GM21576 (cell line): ENCODE results near the gene C11orf98.
"Not testable (repeated sequence)": the region's sequence is repeated elsewhere in the genome, so short reads cannot be mapped to it uniquely, and the experiment has no call there.

Source experiments
- ATAC-seq: cut with Tn5 transposase; IDR thresholded peaks from one replicate; pipeline ENCODE4 v1.9.1; 2021; ENCODE audit warnings: mild to moderate bottlenecking, moderate library complexity; ENCODE audit not compliant: unreplicated experiment

The C11orf98 gene

GRCh38 chr11:62687508-62688396, 22.7 kb upstream of the C11orf98 start:
- ATAC-seq = no peak

DNA sequence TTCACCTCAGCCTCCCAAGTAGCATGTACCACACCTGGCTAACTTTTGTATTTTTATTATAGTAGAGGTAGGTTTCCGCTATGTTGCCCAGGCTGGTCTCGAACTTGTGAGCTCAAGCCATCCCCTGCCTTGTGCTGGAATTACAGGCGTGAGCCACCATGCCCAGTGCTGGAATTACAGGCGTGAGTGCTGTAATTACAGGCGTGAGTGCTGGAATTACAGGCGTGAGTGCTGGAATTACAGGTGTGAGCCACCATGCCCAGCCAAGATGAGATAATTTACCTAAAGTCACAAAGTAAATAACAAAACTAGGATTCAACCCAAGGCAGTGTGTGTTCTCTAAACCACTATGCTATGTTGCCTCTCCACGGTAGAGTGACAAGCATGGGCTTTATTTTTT, 17.5 kb upstream of the C11orf98 start:
- ATAC-seq = no peak

GRCh38 chr11:62680825-62681240, 15.8 kb upstream of the C11orf98 start:
- ATAC-seq = no peak

DNA sequence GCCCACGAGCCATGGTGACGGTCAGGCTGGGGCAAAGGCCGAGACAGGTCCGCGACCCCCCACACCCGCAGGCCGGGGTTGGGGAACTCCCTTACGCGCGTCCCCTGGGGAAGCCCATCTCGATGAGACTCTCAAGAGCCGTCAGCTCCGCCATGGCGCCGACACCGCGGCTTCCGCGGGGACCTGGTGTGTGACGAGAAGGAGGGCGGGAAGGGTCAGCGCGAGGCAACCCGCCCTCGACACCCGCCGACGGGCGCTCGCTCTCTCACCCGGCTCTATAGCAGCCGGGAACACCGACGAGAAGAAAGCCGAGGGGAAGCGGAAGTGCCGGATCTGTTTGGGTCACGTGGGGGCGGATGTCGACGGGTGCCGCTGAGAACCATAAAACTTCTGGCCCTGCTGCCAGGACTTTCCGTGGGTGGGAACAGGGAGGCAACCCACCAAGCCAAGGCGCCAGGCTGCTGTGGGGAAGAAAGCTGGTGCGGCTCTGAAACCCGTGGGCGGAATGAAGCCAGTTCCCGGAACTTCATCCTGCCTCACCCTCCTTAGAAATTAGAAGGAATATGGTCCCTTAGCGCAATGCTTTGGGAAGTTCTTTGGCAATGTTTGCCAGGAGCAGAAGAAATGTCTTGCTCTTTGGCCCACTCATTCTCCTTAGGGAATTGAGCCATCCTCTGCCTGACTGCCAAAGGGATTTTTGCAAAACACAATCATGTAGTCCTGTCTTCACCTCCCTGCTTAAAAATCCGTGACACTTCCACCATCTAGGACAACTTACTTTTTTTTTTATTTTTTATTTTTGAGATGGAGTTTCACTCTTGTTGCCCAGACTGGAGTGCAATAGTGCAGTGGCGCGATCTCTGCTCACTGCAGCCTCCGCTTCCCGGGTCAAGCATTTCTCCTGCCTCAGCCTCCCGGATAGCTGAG, 14.0 kb upstream of the C11orf98 start, which contains the start of gene UBXN1:
Gene UBXN1 (minus strand): TSS at position 304 of the 927 bp plus-strand sequence. CDS start 150 bp downstream, at position 154.
- peak; percentile 64 for ATAC-seq

DNA sequence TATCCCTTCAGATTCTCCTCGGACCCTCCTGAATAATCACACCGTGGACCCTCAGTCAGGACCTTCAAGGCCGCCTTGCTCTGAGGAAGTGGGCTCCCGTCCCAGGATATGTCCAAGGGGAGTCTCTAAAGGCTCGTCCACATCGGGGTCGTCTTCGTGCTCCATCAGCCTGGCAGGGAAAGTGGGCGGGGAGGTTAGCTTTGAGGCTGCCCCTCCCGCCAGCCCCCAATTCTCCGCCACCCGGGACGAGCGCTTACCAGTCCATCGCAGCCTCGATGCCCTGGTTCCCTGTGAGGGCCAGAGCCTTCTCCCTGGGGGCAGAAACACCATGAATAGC, 13.4 kb upstream of the C11orf98 start:
- ATAC-seq = peak; percentile 8

- no peak for ATAC-seq
These were observed 12.7 kb upstream of the C11orf98 start for GRCh38 chr11:62677714-62678113.

DNA sequence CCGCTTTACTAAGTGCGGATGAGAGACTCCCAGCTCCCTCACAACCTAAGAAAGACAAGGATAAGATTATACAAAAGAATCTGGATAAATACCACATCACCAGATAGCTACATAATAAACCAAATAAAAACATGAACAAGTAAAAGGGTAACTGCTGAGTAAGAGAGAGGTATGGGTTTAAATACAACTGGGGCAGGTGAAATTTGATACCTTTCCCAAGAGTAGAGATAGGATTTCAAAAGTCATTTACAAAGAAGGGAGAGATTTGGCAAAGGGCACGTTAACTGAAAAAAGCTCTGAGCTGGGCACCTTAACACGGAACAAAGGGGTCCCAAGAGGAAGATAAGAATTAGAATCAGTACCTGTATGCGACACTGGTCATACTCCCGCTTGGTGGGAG, 12.1 kb upstream of the C11orf98 start:
- no peak for ATAC-seq

DNA sequence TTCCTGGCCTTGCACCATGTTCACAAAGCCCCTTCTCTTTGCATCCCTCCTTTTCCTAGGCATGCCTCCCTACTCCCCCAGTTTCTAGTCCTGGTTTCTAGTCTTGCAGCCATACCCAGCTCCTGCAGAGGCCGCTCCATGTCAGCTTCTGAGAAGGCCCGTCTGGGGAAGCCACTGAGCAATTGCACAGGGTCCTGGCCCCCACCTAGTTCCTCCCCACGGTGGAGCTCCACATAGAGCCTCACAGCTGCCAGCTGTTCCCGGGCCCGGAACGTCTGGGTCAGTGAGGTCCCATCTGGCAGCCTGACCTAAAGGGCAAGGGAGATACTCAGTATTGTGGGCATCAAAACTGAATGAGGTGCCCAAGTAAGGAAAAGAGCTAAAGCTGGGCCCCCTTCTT, 11.7 kb upstream of the C11orf98 start:
- ATAC-seq = no peak

GRCh38 chr11:62675415-62675814, 10.4 kb upstream of the C11orf98 start:
- ATAC-seq = not testable (repeated sequence)

DNA sequence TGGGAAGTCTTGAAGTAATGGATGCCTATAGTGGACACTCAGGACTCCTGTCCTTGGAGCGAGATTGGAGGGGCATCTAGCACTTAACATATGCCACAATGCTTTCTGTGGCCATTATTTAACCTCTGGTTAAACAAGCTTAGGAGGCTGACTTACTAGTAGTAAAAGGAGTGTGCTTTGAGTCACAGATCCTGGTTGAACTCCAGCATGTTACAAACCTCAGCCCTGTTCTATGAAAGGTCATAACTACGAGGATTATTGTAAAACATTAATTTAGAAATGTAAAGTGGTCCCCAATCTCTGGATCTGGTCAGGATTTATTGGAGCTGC, 8.2 kb upstream of the C11orf98 start:
- no peak for ATAC-seq

DNA sequence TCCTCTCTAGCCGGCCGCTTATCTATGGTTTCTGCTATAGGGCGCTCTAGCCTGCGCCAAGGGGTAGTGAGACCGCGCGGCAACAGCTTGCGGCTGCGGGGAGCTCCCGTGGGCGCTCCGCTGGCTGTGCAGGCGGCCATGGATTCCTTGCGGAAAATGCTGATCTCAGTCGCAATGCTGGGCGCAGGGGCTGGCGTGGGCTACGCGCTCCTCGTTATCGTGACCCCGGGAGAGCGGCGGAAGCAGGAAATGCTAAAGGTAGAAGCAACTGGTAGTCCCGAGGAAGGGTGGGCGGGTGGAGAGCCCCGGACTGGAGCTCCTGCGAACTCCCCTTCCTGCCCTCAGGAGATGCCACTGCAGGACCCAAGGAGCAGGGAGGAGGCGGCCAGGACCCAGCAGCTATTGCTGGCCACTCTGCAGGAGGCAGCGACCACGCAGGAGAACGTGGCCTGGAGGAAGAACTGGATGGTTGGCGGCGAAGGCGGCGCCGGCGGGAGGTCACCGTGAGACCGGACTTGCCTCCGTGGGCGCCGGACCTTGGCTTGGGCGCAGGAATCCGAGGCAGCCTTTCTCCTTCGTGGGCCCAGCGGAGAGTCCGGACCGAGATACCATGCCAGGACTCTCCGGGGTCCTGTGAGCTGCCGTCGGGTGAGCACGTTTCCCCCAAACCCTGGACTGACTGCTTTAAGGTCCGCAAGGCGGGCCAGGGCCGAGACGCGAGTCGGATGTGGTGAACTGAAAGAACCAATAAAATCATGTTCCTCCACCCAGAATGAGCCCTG, 6.8 kb upstream of the C11orf98 start, which contains the start of the genes LBHD1 and UQCC3:
Gene LBHD1 (minus strand): TSS at position 660 of the 782 bp plus-strand sequence. CDS start 2,236 bp downstream, outside the sequence.
Gene UQCC3 (plus strand): TSS at position 66 of the 782 bp plus-strand sequence. CDS start 73 bp downstream, at position 139.
- ATAC-seq = peak; percentile 51

GRCh38 chr11:62671236-62671607, 6.2 kb upstream of the C11orf98 start:
- ATAC-seq = no peak

DNA sequence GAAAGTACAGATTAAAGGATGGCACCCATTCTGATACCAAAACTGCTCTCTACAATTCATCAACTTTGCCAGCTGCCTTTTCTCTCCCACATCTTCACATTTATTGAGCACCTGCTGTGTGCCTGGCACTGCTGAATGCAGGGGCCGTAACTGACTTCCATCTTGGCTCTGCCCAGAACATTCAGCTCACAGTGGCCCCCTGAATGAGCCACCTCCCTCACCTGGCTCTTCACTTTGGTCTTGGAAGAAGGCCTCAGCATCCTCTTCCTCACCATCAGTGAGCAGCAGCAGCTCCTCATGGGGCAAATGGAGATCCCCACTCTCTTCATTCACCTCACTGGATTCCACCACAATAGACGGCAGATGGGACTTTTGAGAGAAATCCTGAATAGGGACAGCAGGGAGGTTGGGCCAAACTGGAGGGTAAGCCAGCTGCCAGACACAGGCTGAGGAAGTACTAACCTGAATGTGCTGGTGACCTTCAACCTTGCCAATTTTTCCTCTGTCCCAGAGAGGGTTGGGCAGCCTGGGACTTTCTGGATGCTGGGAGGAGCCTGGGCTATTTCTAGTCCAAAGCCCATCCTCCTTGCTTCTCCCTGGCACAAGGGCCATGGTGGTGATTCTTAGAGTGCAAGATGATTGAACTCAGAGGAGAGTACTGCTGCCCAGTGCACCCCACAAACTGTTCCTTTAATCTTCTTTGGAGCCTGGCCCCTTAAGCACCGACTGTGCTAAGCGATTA, 4.6 kb upstream of the C11orf98 start:
- no peak for ATAC-seq

DNA sequence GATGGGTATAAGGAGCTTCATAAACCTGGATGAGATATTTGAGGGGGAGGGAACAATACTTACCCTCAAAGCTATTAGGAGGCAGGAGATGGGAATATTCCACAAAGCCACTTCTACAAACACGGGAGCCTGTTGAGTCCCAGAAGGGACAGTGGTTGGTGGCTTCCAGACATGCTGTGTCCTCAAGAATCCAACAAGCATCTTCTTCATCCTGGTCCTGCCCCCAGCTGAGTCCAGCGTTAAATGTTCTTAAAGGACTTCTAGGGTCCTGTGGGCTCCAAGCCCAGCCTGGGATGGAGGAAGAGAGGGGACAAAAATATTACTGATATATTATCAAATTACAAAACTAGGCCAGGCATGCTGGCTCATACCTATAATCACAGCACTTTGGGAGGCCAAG, 2.5 kb upstream of the C11orf98 start:
- ATAC-seq = no peak

GRCh38 chr11:62666259-62666926, 1.4 kb upstream of the C11orf98 start:
- no peak for ATAC-seq

- peak; percentile 28 for ATAC-seq
These were observed 719 bp upstream of the C11orf98 start for GRCh38 chr11:62665599-62666258.

DNA sequence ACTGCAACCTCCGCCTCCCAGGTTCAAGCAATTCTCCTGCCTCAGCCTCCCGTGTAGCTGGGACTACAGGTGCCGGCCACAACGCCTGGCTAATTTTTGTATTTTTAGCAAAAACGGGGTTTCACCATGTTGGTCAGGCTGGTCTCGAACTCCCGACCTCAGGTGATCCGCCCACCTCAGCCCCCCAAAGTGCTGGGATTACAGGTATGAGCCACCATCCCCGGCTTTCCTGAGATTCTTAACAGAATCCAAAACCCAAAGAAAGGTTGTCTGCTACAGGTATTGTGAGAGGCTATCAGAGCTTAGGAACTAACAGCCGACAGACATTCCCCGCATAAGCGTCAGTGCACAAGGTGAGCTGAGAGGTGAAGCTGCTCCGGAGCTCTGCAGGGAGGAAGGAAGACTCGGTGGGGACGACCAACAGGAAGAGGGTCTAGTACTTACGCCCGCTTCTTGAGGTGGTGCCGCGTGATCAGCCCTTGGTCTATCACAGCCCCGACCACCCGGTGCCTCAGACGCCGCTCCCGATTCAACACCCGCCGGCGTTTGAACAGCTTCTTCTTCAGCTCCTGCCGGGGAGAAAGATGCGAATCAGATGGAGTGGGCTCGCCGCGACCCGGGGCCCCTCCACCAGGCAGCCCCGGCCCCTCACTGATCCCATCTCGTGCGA, 470 bp downstream of the C11orf98 start:
- peak; percentile 30 for ATAC-seq

DNA sequence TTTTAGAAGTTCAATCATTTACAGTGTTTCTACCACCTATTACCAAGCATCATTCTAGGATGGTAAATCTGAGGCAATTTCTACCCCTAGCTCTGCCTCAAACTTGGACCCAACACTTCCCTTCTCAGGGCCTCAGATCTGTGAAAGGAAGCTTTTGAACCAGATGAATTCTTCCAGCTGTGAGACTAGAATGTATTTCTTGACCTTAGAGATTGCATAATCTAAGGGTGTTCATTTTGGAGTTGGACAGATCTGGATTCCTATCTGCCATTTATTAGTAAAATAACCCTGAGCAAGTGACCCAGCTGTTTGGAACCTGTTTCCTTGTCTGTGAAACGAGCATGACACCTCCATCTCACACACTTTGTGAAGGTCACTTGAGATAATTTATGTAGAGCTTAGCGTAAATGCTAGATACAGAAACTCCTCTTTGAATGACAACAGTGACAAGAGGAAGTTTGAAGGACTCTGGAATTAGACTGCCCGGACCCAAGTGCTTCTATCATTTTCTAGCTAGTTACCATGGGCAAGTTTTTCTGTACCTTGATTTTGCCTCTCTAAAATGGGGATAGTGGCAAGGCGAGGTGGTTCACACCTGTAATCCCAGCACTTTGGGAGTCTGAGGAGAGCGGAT, 8.1 kb downstream of the C11orf98 start:
- no peak for ATAC-seq
